CD4-positive, alpha-beta memory T cell (primary cell): ENCODE measurements around the gene GAK. TPM values are rescaled to one million over a fixed set of nuclear protein-coding genes. Genes with fewer than 3 reads are reported as not detected.

Source experiments
- CTCF ChIA-PET: fragments of 350-600 bp; sonication (Branson Sonifier 250); formaldehyde crosslinking; loops from one replicate; lab custom pipeline; 2021; ENCODE audit warnings: inconsistent platforms; ENCODE audit not compliant: partially characterized antibody; lab: Charles Lee
- POLR2A ChIA-PET: fragments of 350-600 bp; sonication (Branson Sonifier 250); formaldehyde crosslinking; loops from one replicate; lab custom pipeline; 2021; ENCODE audit not compliant: partially characterized antibody; lab: Charles Lee
- DNase-seq, 5 donors: peaks; one replicate each; pipeline versions ENCODE4 v3.0.0 to v3.0.0-alpha.2; 2020 to 2022; ENCODE audit warnings: mixed read lengths in 1 of 5
- H3K27ac ChIP-seq: one replicate; pipeline ENCODE4 v1.7.0; 2013; ENCODE audit warnings: low read depth, low read length
- H3K27me3 ChIP-seq: 2 replicates; pipeline ENCODE4 v1.7.0; 2013; ENCODE audit warnings: mild to moderate bottlenecking, low read length, moderate library complexity; ENCODE audit not compliant: insufficient read depth
- H3K36me3 ChIP-seq: 2 replicates; pipeline ENCODE4 v1.7.0; 2013; ENCODE audit warnings: mild to moderate bottlenecking, low read length, moderate library complexity; ENCODE audit not compliant: insufficient read depth
- H3K4me1 ChIP-seq: 2 replicates; pipeline ENCODE4 v1.7.0; 2013; ENCODE audit warnings: mild to moderate bottlenecking, low read length, moderate library complexity; ENCODE audit not compliant: insufficient read depth
- H3K4me3 ChIP-seq, 2 donors: one replicate each; pipeline ENCODE4 v1.7.0; 2013; ENCODE audit warnings: low read length in 2 of 2, mild to moderate bottlenecking in 1 of 2
- H3K9me3 ChIP-seq, 2 donors: one replicate each; pipeline ENCODE4 v1.7.0; 2013; ENCODE audit warnings: low read length in 2 of 2, control low read depth in 1 of 2; ENCODE audit not compliant: control insufficient read depth in 1 of 2
- H3K27ac Mint-ChIP-seq, 7 donors: one replicate each; pipeline ENCODE4 v1.8.0; 2020 to 2021; ENCODE audit warnings: mixed read lengths in 7 of 7, mild to moderate bottlenecking in 6 of 7, inconsistent platforms in 3 of 7, moderate library complexity in 3 of 7
- H3K27me3 Mint-ChIP-seq, 2 donors: one replicate each; pipeline ENCODE4 v1.8.0; 2020 to 2021; ENCODE audit warnings: mixed read lengths in 2 of 2
- H3K36me3 Mint-ChIP-seq, 2 donors: one replicate each; pipeline ENCODE4 v1.8.0; 2020 to 2021; ENCODE audit warnings: mixed read lengths in 2 of 2, inconsistent platforms in 1 of 2, mild to moderate bottlenecking in 1 of 2
- H3K4me1 Mint-ChIP-seq, 4 donors: one replicate each; pipeline ENCODE4 v1.8.0; 2020 to 2021; ENCODE audit warnings: mixed read lengths in 4 of 4, mild to moderate bottlenecking in 1 of 4
- H3K4me3 Mint-ChIP-seq, 8 donors: one replicate each; pipeline ENCODE4 v1.8.0; 2020 to 2021; ENCODE audit warnings: mixed read lengths in 8 of 8, mild to moderate bottlenecking in 7 of 8, moderate library complexity in 6 of 8, inconsistent platforms in 3 of 8
- H3K9me3 Mint-ChIP-seq, 8 donors: one replicate each; pipeline ENCODE4 v1.8.0; 2020 to 2021; ENCODE audit warnings: mixed read lengths in 8 of 8, mild to moderate bottlenecking in 5 of 8, inconsistent platforms in 3 of 8, moderate library complexity in 1 of 8
- intact Hi-C: fragments of 100-400 bp; cut with micrococcal nuclease; formaldehyde crosslinking; loops from one replicate; pipeline ENCODE4 v1.15.1; 2023
- polyA plus RNA-seq, 2 donors: library from polyadenylated mRNA; unstranded; fragments of 300-500 nt; fragmentation: Illumina TruSeq; gene quantifications; one replicate each; pipeline ENCODE4 v1.2.3, GENCODE V29; 2021
- total RNA-seq, 2 experiments: library from RNA; stranded (reverse); gene quantifications; one replicate each; pipeline ENCODE4 v1.2.3, GENCODE V29; 2021

GAK gene
- total and polyA plus RNA-seq, 4 experiments from 2014 or later = 32.5 to 188 (median 130) TPM

GRCh38 chr4:820230-821172 is 111.6 kb downstream of the GAK start:
- Histone ChIP-seq H3K9me3 (no peaks in the 10 kb centered on the region), H3K27ac (no peak overlapping the region), H3K36me3 (no peaks in the 10 kb centered on the region), H3K4me1 (no peaks in the 10 kb centered on the region), H3K4me3 (no peak overlapping the region), H3K27me3 (peaks cover 9% of the 10 kb centered on the region)
- ChIA-PET CTCF (no interaction called here), POLR2A (no interaction called here)
- Mint-ChIP-seq H3K4me3 (no peak overlapping the region), H3K4me1 (peaks cover 0 to 1% (median 0%) of the 10 kb centered on the region in 4 donors), H3K36me3 (peaks cover 0 to 7% of the 10 kb centered on the region in 2 donors), H3K27me3 (peaks cover 22 to 33% of the 10 kb centered on the region in 2 donors), H3K27ac (no peak overlapping the region), H3K9me3 (no peaks in the 10 kb centered on the region)
- no peak for DNase-seq
- intact Hi-C loops = loop anchor here (5.0 kb wide), 1 partner anchor 38 kb away; no protein-coding TSS in a partner anchor

- H3K27me3 Mint-ChIP-seq = peaks cover 25 to 36% of the 10 kb centered on the region in 2 donors
Measured at GRCh38 chr4:819401-820229, 112.5 kb downstream of the GAK start.

GRCh38 chr4:818106-818921 is 113.8 kb downstream of the GAK start:
- H3K4me3 Mint-ChIP-seq = no peak overlapping the region
- H3K27ac ChIP-seq = no peak overlapping the region
- H3K27me3 Mint-ChIP-seq = peaks cover 35 to 41% of the 10 kb centered on the region in 2 donors
- no peak overlapping the region for H3K4me3 ChIP-seq
- H3K4me1 Mint-ChIP-seq = peaks cover 0 to 1% (median 0%) of the 10 kb centered on the region in 4 donors
- POLR2A ChIA-PET = no interaction called here
- no peaks in the 10 kb centered on the region for H3K9me3 Mint-ChIP-seq
- CTCF ChIA-PET = interaction anchor here (0.6 kb wide), 1 partner anchor 26 kb away, joined by 3 read pairs; no protein-coding TSS in a partner anchor
- DNase-seq = no peak
- intact Hi-C loops = no loop called here
- no peak overlapping the region for H3K27ac Mint-ChIP-seq
- H3K36me3 Mint-ChIP-seq = peaks cover 0 to 7% of the 10 kb centered on the region in 2 donors
- H3K9me3 ChIP-seq = no peaks in the 10 kb centered on the region
- H3K27me3 ChIP-seq = no peaks in the 10 kb centered on the region
- H3K4me1 ChIP-seq = no peaks in the 10 kb centered on the region
- no peaks in the 10 kb centered on the region for H3K36me3 ChIP-seq

More at GRCh38 chr4:819401-820229, 112.5 kb downstream of the GAK start:
- ChIA-PET POLR2A (no interaction called here), CTCF (interaction anchor here (0.6 kb wide), 1 partner anchor 24 kb away, joined by 3 read pairs; no protein-coding TSS in a partner anchor)
- Mint-ChIP-seq H3K4me3 (no peak overlapping the region), H3K4me1 (peaks cover 0 to 1% (median 0%) of the 10 kb centered on the region in 4 donors), H3K9me3 (no peaks in the 10 kb centered on the region), H3K36me3 (peaks cover 0 to 7% of the 10 kb centered on the region in 2 donors), H3K27ac (no peak overlapping the region)
- H3K27ac ChIP-seq = no peak overlapping the region
- H3K4me3 ChIP-seq = no peak overlapping the region
- no peaks in the 10 kb centered on the region for H3K36me3 ChIP-seq
- intact Hi-C loops = loop anchor here (5.0 kb wide), 1 partner anchor 37 kb away; no protein-coding TSS in a partner anchor
- no peaks in the 10 kb centered on the region for H3K9me3 ChIP-seq
- DNase-seq = no peak
- no peaks in the 10 kb centered on the region for H3K4me1 ChIP-seq
- peaks cover 4% of the 10 kb centered on the region for H3K27me3 ChIP-seq

- Mint-ChIP-seq H3K27me3 (peaks cover 33 to 39% of the 10 kb centered on the region in 2 donors), H3K36me3 (no peaks in the 10 kb centered on the region), H3K27ac (no peak overlapping the region), H3K9me3 (no peaks in the 10 kb centered on the region), H3K4me3 (no peak overlapping the region), H3K4me1 (no peaks in the 10 kb centered on the region)
- CTCF ChIA-PET = no interaction called here
- H3K36me3 ChIP-seq = no peaks in the 10 kb centered on the region
- no peak for DNase-seq
- H3K4me1 ChIP-seq = no peaks in the 10 kb centered on the region
- intact Hi-C loops = no loop called here
- H3K27me3 ChIP-seq = no peaks in the 10 kb centered on the region
- H3K4me3 ChIP-seq = no peak overlapping the region
- no peaks in the 10 kb centered on the region for H3K9me3 ChIP-seq
- H3K27ac ChIP-seq = no peak overlapping the region
- POLR2A ChIA-PET = no interaction called here
Measured at GRCh38 chr4:815464-816146, 116.5 kb downstream of the GAK start.

- H3K4me1 ChIP-seq = no peaks in the 10 kb centered on the region
- H3K27me3 ChIP-seq = no peaks in the 10 kb centered on the region
- no peaks in the 10 kb centered on the region for H3K9me3 Mint-ChIP-seq
- CTCF ChIA-PET = no interaction called here
- no peaks in the 10 kb centered on the region for H3K36me3 Mint-ChIP-seq
- no peaks in the 10 kb centered on the region for H3K36me3 ChIP-seq
- H3K27ac ChIP-seq = no peak overlapping the region
- peak overlapping the region in 1 of 7 donors; percentile 47 for H3K27ac Mint-ChIP-seq
- peak overlapping the region in 1 of 8 donors; percentile 48 for H3K4me3 Mint-ChIP-seq
- POLR2A ChIA-PET = no interaction called here
- intact Hi-C loops = no loop called here
- H3K27me3 Mint-ChIP-seq = peaks cover 33 to 39% of the 10 kb centered on the region in 2 donors
- H3K4me1 Mint-ChIP-seq = no peaks in the 10 kb centered on the region
- no peak for DNase-seq
- no peak overlapping the region for H3K4me3 ChIP-seq
- H3K9me3 ChIP-seq = no peaks in the 10 kb centered on the region
Measured at GRCh38 chr4:814312-814850, 117.7 kb downstream of the GAK start.

GRCh38 chr4:813900-814299 is 118.2 kb downstream of the GAK start:
- H3K9me3 Mint-ChIP-seq = no peaks in the 10 kb centered on the region
- intact Hi-C loops = no loop called here
- no peaks in the 10 kb centered on the region for H3K4me1 Mint-ChIP-seq
- CTCF ChIA-PET = no interaction called here
- no peaks in the 10 kb centered on the region for H3K36me3 Mint-ChIP-seq
- no peak overlapping the region for H3K4me3 ChIP-seq
- no peak overlapping the region for H3K27ac Mint-ChIP-seq
- H3K27me3 Mint-ChIP-seq = peaks cover 32 to 38% of the 10 kb centered on the region in 2 donors
- DNase-seq = no peak
- POLR2A ChIA-PET = no interaction called here
- H3K9me3 ChIP-seq = no peaks in the 10 kb centered on the region
- no peaks in the 10 kb centered on the region for H3K27me3 ChIP-seq
- H3K4me3 Mint-ChIP-seq = no peak overlapping the region
- no peaks in the 10 kb centered on the region for H3K36me3 ChIP-seq
- H3K27ac ChIP-seq = no peak overlapping the region
- H3K4me1 ChIP-seq = no peaks in the 10 kb centered on the region
